Neural cell (in vitro differentiated cells): ENCODE data around the gene VN1R2. TPM values are rescaled to one million over a fixed set of nuclear protein-coding genes. Genes with fewer than 3 reads are reported as not detected.
"Not testable (repeated sequence)": the region's sequence is repeated elsewhere in the genome, so short reads cannot be mapped to it uniquely, and the experiment has no call there.

Experiments
- H2AFZ ChIP-seq: fragments of 200-600, 300-800 bp; sonication (generic), shearing (Covaris generic); 2 replicates; pipeline ENCODE4 v1.6.0; 2014; ENCODE audit warnings: low read depth, mild to moderate bottlenecking, antibody characterized with exemption, low read length, moderate library complexity
- H3F3A ChIP-seq: fragments of 200-600 bp; shearing (Covaris generic); 2 replicates; pipeline ENCODE4 v1.6.1; 2016; ENCODE audit warnings: mild to moderate bottlenecking, moderate library complexity, mixed read lengths, antibody characterized with exemption, low read length; ENCODE audit not compliant: insufficient read depth, poor library complexity, severe bottlenecking
- H3K27ac ChIP-seq: fragments of 200-600, 300-800 bp; sonication (generic), shearing (Covaris generic); 2 replicates; pipeline ENCODE4 v1.5.1; 2014; ENCODE audit warnings: mild to moderate bottlenecking, low read length, moderate library complexity
- H3K27me3 ChIP-seq: fragments of 300-800, 200-600 bp; sonication (generic), shearing (Covaris generic); 2 replicates; pipeline ENCODE4 v1.6.0; 2014; ENCODE audit warnings: mild to moderate bottlenecking, low read depth, low read length, moderate library complexity; ENCODE audit not compliant: insufficient read depth
- H3K36me3 ChIP-seq: fragments of 300-800, 200-600 bp; sonication (generic), shearing (Covaris generic); 2 replicates; pipeline ENCODE4 v1.5.1; 2014; ENCODE audit warnings: mild to moderate bottlenecking, antibody characterized with exemption, low read length, moderate library complexity; ENCODE audit not compliant: insufficient read depth
- H3K4me2 ChIP-seq: fragments of 300-800, 200-600 bp; sonication (generic), shearing (Covaris generic); 2 replicates; pipeline ENCODE4 v1.6.0; 2014; ENCODE audit warnings: mild to moderate bottlenecking, low read length
- H3K4me3 ChIP-seq: fragments of 300-800, 200-600 bp; sonication (generic), shearing (Covaris generic); 2 replicates; pipeline ENCODE4 v1.5.1; 2014; ENCODE audit warnings: mild to moderate bottlenecking, low read length, moderate library complexity
- H3K79me2 ChIP-seq: fragments of 200-600 bp; shearing (Covaris generic); replicated peaks from 2 replicates; pipeline ENCODE4 v1.6.0; 2014; ENCODE audit warnings: mild to moderate bottlenecking, low read length, moderate library complexity; ENCODE audit not compliant: insufficient read depth
- H3K9ac ChIP-seq: fragments of 300-800, 200-600 bp; sonication (generic), shearing (Covaris generic); 2 replicates; pipeline ENCODE4 v1.6.1; 2016; ENCODE audit warnings: mild to moderate bottlenecking, low read length, mixed read lengths
- H3K9me2 ChIP-seq: fragments of 200-600 bp; shearing (Covaris generic); 2 replicates; pipeline ENCODE4 v1.6.1; 2016; ENCODE audit warnings: mild to moderate bottlenecking, low read length, mixed read lengths; ENCODE audit not compliant: insufficient read depth
- H3K9me3 ChIP-seq: fragments of 200-600, 300-800 bp; sonication (generic), shearing (Covaris generic); 2 replicates; pipeline ENCODE4 v1.6.1; 2016; ENCODE audit warnings: mild to moderate bottlenecking, mixed run types, low read length, moderate library complexity, mixed read lengths
- H4K20me1 ChIP-seq: fragments of 200-600 bp; shearing (Covaris generic); 2 replicates; pipeline ENCODE4 v1.6.1; 2016; ENCODE audit warnings: mild to moderate bottlenecking, mixed run types; ENCODE audit not compliant: insufficient read depth
- CTCF ChIP-seq: fragments of 450-650 bp; IDR thresholded peaks from 2 replicates; pipeline ENCODE4 v1.5.1; 2014; ENCODE audit warnings: antibody characterized with exemption, mild to moderate bottlenecking, moderate library complexity; ENCODE audit not compliant: poor library complexity, severe bottlenecking
- EP300 ChIP-seq: fragments of 450-650 bp; conservative IDR thresholded peaks from 2 replicates; pipeline ENCODE4 v1.6.1; 2014; ENCODE audit warnings: antibody characterized with exemption, mild to moderate bottlenecking, moderate library complexity; ENCODE audit not compliant: poor library complexity, severe bottlenecking
- EZH2 ChIP-seq: fragments of 200-600, 300-800 bp; shearing (Covaris generic), sonication (generic); IDR thresholded peaks from 2 replicates; pipeline ENCODE4 v1.6.1; 2014; ENCODE audit warnings: antibody characterized with exemption, low read length, borderline replicate concordance, mild to moderate bottlenecking; ENCODE audit not compliant: insufficient read depth, poor library complexity, severe bottlenecking
- MXI1 ChIP-seq: fragments of 450-650 bp; conservative IDR thresholded peaks from 2 replicates; pipeline ENCODE4 v1.6.1; 2014; ENCODE audit warnings: antibody characterized with exemption, mild to moderate bottlenecking; ENCODE audit not compliant: poor library complexity, severe bottlenecking
- POLR2AphosphoS5 ChIP-seq: IDR thresholded peaks from 2 replicates; pipeline ENCODE4 v1.6.1; 2012
- RAD21 ChIP-seq: fragments of 450-650 bp; conservative IDR thresholded peaks from 2 replicates; pipeline ENCODE4 v1.6.1; 2014; ENCODE audit warnings: antibody characterized with exemption, mild to moderate bottlenecking, moderate library complexity
- REST ChIP-seq: IDR thresholded peaks from 2 replicates; pipeline ENCODE4 v1.6.1; 2012; ENCODE audit warnings: borderline replicate concordance
- SMC3 ChIP-seq: fragments of 450-650 bp; conservative IDR thresholded peaks from 2 replicates; pipeline ENCODE4 v1.6.1; 2014; ENCODE audit warnings: antibody characterized with exemption, mild to moderate bottlenecking, moderate library complexity; ENCODE audit not compliant: poor library complexity
- TAF1 ChIP-seq: IDR thresholded peaks from 2 replicates; pipeline ENCODE4 v1.6.1; 2012; ENCODE audit warnings: low read depth
- polyA plus RNA-seq: library from polyadenylated mRNA; depleted of rRNA; stranded (reverse); fragments of >200 nt; gene quantifications from 2 replicates; pipeline ENCODE4 v1.2.3, GENCODE V29; 2014

The VN1R2 gene
- polyA plus RNA-seq, 1 donor from 2014 or later, result not detected

- no peaks in the 10 kb centered on the region for H3K9me2 ChIP-seq
- peaks cover 2% of the 10 kb centered on the region for H3K9me3 ChIP-seq
- H4K20me1 ChIP-seq, result no peaks in the 10 kb centered on the region
- TF ChIP-seq TAF1, result no peak
- TF ChIP-seq REST, result no peak
- no peak for TF ChIP-seq CTCF
- no peak for TF ChIP-seq EP300
- no peak for TF ChIP-seq EZH2
- no peak for TF ChIP-seq MXI1
- TF ChIP-seq SMC3, result no peak
- no peak for TF ChIP-seq POLR2AphosphoS5
- no peak for TF ChIP-seq RAD21
- no peak overlapping the region for H3K9ac ChIP-seq
- no peaks in the 10 kb centered on the region for H3K36me3 ChIP-seq
- no peak overlapping the region for H2AFZ ChIP-seq
- H3K27ac ChIP-seq, result no peak overlapping the region
- no peak overlapping the region for H3K4me3 ChIP-seq
- H3K27me3 ChIP-seq, result no peaks in the 10 kb centered on the region
- no peaks in the 10 kb centered on the region for H3F3A ChIP-seq
- no peaks in the 10 kb centered on the region for H3K79me2 ChIP-seq
- H3K4me2 ChIP-seq, result no peak overlapping the region
These were observed 14.0 kb downstream of the VN1R2 start for GRCh38 chr19:53272044-53272443.

- H3K9me3 ChIP-seq, result peaks cover 2% of the 10 kb centered on the region
- H3K27ac ChIP-seq, result no peak overlapping the region
- no peak overlapping the region for H3K4me3 ChIP-seq
- H2AFZ ChIP-seq, result no peak overlapping the region
- H3K27me3 ChIP-seq, result no peaks in the 10 kb centered on the region
- no peaks in the 10 kb centered on the region for H4K20me1 ChIP-seq
- no peak overlapping the region for H3K9ac ChIP-seq
- no peaks in the 10 kb centered on the region for H3K79me2 ChIP-seq
- no peaks in the 10 kb centered on the region for H3F3A ChIP-seq
- H3K9me2 ChIP-seq, result no peaks in the 10 kb centered on the region
- TF ChIP-seq MXI1 (no peak), POLR2AphosphoS5 (no peak), SMC3 (no peak), RAD21 (no peak), CTCF (no peak), EP300 (no peak), REST (no peak), TAF1 (no peak), EZH2 (no peak)
- H3K4me2 ChIP-seq, result no peak overlapping the region
- H3K36me3 ChIP-seq, result no peaks in the 10 kb centered on the region
These were observed 17.4 kb downstream of the VN1R2 start for GRCh38 chr19:53275480-53275879.

- H3K27ac ChIP-seq, H3K4me2 ChIP-seq, H3K27me3 ChIP-seq, H3K9me3 ChIP-seq, H2AFZ ChIP-seq, H3K4me3 ChIP-seq, H4K20me1 ChIP-seq, H3K9me2 ChIP-seq, H3K36me3 ChIP-seq, H3K79me2 ChIP-seq, H3F3A ChIP-seq, H3K9ac ChIP-seq: not testable (repeated sequence)
These were observed 23.9 kb downstream of the VN1R2 start for GRCh38 chr19:53281947-53282346.
